HG02588 (cell line): ENCODE results near the gene XAF1.
"Not testable (repeated sequence)": the region's sequence is repeated elsewhere in the genome, so short reads cannot be mapped to it uniquely, and the experiment has no call there.

Source experiments
- ATAC-seq: cut with Tn5 transposase; IDR thresholded peaks from one replicate; pipeline ENCODE4 v1.9.1; 2021; ENCODE audit warnings: mild to moderate bottlenecking, moderate library complexity; ENCODE audit not compliant: unreplicated experiment

Gene XAF1

DNA sequence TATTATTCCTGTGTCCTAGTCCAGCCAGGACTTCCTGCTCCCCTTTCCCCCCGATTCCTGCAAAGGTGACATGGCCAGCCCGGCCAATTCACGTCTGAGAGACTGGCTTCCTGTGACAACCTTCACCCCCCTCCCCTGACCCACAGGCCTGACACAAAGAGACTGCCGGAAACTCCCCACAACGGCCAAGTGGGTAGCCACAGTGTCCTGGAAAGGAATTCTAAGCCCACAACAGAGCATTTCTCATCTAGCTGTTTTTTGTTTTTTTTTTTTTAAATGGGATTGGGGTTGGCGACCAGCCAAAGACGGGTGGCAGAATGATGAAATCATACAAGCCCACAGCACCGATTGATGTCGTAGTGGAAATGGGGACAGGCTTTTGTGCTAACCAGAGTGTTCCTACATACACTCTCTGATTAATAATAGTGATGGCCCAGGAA lies 2.8 kb upstream of the XAF1 start:
- no peak for ATAC-seq

DNA sequence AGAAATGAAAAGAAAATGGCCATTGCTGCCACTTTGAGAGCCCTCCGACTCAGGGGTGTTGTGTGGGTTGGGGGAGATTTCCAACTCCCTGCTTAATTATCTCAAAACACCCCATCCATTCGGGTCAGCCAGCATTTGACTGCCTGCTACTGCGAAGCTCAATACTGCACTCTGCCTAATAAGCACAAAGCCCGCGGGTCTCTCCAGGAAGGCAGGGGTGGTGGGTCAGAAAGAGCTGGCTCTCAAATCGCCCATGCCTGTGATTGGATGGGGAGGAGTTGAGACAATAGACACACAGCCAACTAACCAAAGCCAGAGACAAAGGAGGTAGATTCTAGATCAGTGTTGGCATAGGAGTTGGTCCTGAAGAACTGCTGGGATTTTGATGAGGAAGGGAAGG lies 2.3 kb upstream of the XAF1 start:
- no peak for ATAC-seq

DNA sequence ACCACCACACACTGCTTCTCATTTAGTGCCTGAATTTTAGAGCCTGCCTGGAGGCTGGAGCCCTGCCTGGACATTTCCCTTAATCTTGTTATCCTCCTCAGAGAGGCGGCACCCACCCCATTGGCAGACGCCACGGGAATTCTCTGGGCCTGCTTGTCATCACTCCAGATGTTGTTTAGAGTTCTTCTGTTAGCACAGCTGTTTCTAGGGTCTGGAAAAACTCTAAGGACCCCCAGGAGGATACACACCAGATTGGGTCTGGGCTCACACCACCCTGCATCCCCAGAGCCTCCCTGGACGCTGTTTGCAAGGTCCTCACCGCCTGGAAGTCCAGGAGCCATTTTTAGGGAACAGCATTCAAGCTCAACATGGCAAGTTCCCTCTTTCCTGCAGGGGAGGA lies 565 bp upstream of the XAF1 start:
- no peak for ATAC-seq

DNA sequence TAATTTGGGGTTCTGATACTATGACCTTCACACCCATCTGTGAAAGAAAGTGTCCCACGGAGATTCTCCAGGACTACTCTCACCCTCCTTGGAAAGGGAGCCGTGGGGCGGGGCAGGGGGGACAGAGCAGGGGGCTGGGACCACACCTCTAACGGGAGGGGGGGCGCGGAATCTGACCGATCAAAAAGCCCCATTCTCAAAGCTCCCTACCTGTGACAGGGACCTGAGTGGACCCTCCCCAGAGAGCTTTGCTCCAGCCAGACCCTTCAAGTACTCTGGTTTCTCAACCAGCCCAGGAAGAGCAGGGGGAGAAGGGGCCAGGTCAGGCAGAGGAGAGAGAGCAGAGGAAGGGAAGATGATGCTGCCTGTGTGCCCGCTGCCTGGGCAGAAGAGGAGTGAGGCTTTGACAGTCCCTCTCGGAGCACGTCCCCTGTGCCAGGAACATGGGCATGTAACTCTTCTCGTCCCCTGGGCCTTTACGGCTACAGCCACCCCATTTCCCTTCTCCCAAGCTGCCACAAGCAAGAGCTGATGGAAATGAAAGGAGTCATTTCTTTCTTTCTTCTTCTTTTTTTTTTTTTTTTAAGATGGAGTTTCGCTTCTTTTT lies 682 bp downstream of the XAF1 start:
- ATAC-seq: no peak

DNA sequence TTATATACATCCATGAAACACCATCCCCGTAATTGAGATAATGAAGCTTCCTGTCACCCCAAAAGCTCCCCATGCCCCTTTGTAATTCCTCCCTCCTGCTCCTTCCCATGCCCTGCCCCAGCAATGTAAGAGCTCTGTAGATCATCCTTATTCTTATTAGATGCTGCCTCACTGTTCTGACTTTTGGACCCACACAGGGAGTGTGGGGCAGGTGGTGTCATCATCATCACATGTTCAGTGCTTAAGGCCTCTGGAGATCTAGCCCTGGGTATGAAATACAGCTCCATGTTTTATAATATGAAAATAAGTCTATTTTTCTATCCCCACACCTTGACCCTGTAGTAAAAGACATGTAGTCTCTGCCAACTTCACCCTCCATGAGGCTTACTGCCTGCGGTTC lies 1.9 kb downstream of the XAF1 start:
- ATAC-seq: no peak

DNA sequence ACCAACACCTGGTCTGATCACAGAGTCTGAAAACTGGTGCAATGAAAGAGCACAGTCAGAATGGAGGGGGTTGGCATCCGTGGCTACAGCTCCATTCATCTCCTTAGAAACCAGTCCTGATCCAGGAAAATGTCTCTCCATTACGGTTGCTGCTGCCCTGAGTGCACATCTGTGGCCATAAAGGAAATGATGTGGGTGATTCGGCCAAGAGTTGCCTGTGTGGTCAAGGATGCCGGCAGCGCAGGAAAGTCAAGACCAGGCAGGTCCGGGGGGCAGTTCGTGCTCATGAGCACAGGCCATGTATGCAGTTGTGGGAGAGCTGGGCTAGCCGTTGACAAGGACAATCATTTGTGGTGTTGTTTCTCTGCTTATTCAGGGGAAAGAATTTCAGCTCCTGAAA lies 5.9 kb downstream of the XAF1 start:
- ATAC-seq: no peak

DNA sequence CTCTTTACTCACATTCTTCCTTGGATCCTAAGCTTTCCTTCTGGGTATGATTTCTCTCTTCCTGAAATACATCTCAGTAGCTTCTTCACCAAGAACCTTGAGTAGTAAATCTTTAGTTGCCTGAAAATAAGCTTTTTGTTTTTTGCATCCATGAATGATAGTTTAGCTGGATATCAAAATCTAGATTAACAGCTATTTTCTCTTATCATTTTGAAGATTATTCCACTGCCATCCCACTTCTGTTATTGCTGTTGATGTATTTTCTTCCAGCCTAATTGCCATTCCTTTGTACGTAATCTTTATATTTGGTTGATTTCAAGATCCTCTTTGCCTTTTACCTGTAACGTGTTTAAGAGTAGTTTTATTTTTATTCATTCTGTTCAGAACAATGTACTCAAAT lies 12.6 kb downstream of the XAF1 start:
- no peak for ATAC-seq

DNA sequence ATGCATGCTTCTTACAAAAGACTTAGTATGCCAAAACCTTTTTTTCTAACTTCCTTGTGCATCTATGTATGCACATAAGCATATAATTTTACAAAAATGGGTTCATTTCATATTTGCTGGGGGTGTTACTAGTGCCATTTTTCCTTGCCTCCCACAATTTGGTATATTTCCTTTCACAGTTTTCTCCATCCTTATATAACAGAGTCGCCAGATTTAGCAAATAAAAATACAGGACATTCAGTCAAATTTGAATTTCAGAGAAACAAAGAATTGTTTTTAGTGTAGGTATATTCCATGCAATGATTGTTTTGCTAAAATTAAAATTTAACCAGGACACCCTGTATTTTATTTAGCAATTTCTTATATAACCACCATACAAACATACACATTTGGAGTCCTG lies 16.2 kb downstream of the XAF1 start:
- no peak for ATAC-seq

DNA sequence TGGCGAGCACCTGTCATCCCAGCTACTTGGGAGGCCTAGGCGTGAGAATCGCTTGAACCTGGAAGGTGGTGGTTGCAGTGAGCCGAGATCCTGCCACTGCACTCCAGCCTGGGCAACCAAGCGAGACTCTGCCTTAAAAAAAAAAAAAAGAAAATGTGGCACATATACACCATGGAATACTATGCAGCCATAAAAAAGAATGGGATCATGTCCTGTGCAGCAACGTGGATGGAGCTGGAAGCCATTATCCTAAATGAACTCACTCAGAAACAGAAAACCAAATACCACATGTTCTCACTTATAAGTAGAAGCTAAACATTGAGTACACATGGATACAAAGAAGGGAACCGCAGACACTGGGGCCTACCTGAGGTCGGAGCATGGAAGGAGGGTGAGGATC lies 19.1 kb downstream of the XAF1 start:
- ATAC-seq: not testable (repeated sequence)

DNA sequence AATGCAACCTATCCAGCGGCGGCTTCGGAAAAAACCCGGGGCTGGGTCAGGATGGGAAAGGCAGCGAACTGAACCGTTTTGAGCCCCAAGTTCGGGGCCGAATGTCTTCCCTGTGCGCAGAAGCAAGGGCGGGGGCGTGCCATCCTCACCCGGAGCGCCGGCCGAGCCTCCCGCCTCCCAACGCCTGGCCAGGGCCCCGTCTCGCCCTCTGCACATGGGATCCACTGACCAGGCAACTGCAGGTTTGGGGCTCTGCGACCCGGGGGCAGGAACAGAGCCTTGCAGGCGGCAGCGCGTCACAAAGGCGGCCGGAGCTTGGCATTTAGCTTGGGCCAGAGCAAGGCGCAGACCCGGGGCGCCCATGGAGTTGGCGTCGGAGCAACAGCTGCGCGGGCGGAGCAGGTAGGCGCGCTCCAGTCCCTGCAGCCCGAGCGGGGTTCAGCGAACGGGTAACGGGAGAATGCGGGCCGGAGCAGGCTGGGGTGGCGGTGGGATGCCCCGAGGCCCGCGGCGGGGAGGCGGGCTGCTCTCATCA lies 20.1 kb downstream of the XAF1 start, which contains the start of gene FBXO39:
Gene FBXO39, plus strand, starts transcription at position 345 of the 535 bp plus-strand sequence. CDS start 3,654 bp downstream, outside the sequence.
- no peak for ATAC-seq

DNA sequence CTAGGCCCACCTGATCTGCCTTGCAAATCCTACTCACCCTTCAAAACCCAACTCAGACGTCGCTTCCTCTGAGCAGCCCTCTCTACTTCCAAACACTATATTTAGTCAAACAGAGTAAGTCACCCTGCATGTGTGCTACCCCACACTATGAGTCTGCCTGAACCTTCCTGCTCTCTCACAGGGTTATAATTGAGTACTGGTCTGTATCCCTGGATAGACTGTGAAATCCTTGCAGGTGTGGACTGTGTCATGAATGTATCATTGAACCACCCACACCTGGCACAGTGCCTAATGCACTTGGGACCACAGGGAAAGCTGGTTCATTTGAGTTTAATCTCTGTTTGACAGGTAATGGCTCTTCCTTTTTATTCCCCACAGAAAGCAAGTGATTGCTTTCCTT lies 23.6 kb downstream of the XAF1 start:
- ATAC-seq: no peak

DNA sequence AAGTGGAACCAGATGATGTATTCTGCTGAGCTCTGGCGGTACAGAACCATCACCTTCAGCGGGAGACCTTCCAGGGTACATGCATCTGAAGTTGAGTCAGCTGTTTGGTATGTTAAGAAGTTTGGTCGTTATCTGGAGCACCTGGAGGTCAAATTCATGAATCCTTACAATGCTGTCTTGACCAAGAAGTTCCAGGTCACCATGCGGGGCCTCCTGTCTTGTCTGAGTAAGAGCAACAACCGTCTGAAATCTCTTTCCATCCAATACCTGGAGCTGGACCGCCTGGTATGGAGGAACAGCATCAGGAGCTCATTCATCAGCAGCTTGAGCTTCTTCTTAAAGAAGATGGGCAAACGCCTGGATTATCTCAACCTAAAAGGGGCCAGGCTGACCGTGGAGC lies 24.2 kb downstream of the XAF1 start:
- no peak for ATAC-seq

DNA sequence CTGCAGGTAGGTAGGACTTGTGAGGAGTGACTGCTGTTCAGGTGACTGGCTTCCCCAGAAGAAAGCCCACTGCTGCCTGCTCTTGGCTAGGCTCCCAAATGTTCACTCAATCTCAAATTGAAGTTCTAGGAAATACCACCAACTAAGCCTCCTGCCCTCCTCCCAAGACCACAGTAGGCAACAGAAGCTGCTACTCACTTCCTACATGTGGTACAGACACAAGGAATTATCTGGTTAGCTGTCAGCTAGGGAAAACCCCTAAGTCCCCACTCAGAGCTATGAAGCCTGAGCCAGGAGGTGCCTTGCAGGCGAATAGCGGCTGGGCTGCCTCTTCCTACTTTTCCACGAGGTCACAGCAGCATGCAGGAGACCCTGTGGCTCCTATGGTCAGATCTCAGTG lies 25.0 kb downstream of the XAF1 start:
- ATAC-seq: no peak

DNA sequence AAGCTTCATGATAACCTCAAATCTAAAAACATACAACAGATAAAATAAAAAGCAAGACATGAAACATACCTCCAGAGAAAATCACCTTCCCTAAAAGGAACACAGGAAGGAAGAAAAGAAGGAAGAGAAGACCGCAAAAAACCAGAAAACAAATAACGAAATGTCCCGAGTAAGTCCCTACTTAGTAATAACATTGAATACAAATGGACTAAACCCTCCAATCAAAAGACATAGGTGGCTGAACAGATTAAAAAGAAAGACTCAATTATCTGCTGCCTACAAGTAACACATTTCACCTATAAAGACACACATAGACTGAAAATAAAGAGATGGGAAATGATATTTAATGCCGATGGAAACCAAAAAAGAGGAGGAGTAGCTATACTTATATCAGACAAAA lies 26.4 kb downstream of the XAF1 start:
- no peak for ATAC-seq

DNA sequence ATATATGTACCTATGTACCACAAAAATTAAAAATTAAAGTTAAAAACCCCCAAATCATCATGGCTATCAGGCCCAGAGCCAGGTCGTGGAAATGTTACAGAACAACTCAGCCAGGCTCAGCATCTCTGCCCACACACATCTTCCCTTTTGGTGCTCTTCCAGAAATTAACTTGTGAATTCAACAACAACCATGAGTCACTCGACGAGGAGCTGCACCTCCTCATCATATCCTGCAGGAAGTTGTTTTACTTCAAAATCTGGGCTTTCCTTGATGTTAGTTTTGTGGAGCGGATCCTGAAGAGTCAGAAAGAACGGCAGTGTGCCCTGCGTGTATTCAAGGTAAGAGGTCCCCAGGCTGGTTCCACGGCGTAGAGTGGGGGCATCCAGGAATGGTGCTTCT lies 30.8 kb downstream of the XAF1 start:
- ATAC-seq: no peak

DNA sequence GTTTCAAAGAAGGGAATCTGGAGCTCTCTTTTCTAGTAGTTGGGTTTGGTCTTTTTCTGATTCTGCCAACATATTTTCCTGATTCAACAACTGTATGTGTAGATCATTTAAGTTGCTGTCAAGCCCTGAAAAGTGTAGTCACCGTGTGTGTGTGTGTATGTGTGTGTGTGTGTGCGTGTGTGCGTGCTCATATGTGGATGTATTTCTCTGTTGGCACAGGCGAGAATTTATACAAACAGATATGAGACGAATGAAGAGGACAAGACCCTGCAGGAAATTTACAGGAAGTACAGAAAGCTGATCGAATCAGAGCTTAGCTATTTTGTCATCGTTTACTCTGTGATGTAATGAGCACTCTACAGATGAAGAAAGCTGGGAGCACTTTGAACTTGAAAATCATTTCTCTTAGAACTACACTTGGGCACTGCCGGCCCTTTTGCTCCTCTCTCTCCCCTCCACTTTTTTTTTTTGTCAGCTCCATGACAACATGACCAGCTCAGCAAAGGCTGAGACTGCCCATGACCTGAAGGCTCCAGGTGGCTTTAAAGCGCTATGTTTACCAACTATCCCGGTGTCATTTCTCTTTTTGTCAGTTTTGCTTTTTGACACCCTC lies 31.3 kb downstream of the XAF1 start:
- ATAC-seq: no peak

DNA sequence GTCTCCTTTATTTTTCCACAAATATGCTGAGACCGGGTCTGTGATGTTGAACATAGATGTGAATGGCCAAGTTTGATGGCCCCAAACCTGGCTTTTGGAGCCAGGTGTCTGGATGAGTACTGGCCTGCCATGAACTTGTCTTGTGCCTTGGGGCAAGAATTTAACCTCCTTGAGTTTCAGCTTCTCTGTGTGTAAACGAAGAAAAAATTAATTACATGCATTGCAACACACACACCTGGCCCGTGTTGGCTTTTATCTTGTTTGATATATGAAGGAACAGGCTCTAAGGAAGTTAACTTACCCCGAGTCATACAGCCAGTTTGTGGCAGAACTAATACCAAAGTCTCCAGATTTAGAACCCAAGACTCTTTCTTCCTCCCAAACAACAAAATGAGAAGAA lies 33.3 kb downstream of the XAF1 start:
- no peak for ATAC-seq

DNA sequence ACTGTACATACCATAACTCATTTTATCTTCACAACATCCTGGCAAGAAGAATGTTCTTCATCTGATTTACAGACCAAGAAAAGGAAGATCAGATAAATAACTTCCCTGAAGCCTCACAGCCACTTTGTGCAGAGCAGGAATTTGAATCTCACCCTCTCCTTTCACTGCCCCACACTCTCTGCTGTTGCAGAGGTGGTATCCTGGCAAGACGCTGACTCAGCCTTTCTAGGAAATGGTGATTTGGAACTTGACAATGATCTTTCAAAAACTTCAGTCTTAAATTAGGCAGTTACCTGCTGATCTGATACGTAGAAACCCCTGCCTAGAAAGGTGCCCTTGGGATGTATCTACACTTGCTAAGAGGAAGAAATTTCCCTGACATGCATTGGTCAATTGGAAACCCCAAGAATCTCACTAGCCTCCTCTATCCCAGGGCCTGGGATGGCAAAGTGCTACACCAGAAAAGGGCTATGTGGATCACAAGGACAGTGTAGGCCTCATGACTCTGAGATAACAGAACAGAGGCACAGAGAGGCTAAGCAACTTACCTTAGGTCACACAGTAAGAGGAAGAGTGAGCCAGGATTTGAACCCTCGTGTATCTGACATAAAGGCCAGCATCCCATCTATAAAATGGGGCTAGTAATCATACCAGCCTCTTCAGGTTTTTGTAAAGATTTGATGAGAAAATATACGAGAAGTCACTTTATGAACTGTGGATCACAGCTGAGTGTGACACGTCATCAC lies 38.1 kb downstream of the XAF1 start:
- no peak for ATAC-seq

DNA sequence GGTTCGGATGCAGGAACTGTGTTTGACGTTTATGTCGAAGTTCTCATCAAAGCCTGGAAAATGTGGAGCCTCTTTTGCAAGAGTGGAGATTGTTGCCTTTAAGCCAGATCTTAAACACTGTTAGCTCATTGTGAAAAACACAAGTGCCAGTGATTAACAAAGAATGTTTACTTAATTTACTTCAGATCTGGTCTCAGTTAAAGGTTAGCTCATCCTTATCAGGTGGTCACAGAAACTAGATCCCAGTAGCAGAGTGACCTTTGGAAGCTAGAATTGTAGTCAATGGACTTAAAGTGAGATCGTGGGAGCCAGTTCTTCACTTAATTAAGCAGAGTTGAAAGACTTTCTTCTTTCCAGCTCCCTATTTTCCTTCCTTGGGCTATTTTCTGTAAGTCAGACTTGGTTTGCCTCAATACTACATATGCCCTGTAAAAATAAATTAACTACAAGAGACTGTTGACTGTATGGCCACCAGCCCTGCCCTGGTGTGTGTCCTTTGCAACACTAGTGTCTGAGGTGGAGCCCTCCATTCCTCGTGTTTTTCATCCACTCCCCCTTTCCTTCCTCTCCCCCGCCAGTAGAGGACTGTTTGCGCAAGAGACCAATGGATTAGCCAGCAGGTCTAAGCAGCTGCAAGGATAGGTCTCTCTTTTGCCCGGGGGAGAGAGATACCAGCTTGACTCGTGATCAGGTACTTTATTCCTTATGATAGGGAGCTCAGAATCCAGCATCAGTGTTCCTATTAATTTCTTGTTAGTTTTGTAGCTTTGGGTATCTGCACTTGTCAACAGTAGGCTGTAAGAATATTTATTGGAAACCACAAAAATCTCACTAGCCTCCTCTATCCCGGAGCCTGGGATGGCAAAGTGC lies 40.4 kb downstream of the XAF1 start:
- no peak for ATAC-seq

DNA sequence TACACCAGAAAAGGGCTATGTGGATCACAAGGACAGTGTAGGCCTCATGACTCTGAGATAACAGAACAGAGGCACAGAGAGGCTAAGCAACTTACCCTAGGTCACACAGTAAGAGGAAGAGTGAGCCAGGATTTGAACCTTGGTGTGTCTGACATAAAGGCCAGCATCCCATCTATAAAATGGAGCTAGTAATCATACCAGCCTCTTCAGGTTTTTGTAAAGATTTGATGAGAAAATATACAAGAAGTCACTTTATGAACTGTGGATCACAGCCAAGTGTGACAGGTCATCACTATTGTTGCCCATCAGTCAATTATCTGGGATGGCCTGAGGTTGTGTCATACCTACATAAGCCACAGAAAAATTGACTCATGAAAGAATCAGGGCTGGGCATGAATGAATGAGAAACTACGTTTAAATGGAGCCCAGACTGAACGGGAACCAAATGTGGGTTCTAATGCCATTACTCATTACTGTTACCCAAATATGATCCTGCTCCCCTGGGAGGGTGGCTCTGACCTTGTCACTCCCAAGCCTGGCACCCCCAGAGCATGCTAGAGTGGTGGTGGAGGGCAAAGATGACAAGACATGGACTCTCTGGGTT lies 41.1 kb downstream of the XAF1 start:
- ATAC-seq: no peak
